ENCODE data around the gene TSPAN15.
"Not testable (repeated sequence)": the region's sequence is repeated elsewhere in the genome, so short reads cannot be mapped to it uniquely, and the experiment has no call there.

DNA sequence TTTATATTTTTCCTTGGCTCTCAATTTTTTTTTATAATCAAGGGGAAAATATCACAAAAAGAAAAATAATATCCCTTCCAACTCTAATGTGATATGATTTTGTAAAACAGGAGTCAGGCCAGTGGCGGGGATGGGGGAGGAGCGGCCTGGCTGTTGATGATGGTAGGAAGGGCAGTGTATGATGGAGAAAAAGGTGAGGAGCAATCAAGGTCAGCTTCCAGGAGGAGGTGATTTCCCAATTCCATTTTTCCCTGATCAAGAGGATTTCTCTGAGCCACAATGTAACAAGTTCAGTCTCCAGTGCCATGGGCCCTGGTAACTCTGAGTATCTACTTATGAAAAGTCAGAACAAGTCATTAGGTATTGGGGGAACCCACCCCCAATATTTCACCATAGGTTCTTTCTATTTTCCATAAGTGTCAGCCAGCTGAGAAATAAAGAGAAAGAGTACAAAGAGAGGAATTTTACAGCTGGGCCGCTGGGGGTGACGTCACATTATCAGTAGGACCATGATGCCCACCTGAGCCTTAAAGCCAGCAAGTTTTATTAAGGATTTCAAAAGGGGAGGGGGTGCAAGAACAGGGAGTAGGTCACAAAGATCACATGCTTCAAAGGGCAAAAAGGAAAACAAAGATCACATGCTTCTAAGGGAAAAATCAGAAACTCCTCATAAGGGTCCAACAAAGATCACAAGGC, 37.0 kb downstream of the TSPAN15 start:
- TF ChIP-seq, protein P1, sequence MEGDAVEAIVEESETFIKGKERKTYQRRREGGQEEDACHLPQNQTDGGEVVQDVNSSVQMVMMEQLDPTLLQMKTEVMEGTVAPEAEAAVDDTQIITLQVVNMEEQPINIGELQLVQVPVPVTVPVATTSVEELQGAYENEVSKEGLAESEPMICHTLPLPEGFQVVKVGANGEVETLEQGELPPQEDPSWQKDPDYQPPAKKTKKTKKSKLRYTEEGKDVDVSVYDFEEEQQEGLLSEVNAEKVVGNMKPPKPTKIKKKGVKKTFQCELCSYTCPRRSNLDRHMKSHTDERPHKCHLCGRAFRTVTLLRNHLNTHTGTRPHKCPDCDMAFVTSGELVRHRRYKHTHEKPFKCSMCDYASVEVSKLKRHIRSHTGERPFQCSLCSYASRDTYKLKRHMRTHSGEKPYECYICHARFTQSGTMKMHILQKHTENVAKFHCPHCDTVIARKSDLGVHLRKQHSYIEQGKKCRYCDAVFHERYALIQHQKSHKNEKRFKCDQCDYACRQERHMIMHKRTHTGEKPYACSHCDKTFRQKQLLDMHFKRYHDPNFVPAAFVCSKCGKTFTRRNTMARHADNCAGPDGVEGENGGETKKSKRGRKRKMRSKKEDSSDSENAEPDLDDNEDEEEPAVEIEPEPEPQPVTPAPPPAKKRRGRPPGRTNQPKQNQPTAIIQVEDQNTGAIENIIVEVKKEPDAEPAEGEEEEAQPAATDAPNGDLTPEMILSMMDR (optimal IDR thresholded peaks at IDR 0.05 in 1 of 3, IDR thresholded peaks at IDR 0.05 in 1 of 3, conservative IDR thresholded peaks at IDR 0.05 in 1 of 3; ENCODE audit: extremely low read depth in 1 of 3, insufficient read depth in 2 of 3, low read length in 3 of 3) = not testable (repeated sequence)
- not testable (repeated sequence) for TF ChIP-seq EZH2 (IDR thresholded peaks at IDR 0.05; ENCODE audit: low read length)
